ENCODE data around the gene IGSF9. TPM values are rescaled to one million over a fixed set of nuclear protein-coding genes. Genes with fewer than 3 reads are reported as not detected.

The IGSF9 gene
- total and polyA plus RNA-seq, 2 experiments from 2014 or later, result 0.13 TPM; not detected in 1

DNA sequence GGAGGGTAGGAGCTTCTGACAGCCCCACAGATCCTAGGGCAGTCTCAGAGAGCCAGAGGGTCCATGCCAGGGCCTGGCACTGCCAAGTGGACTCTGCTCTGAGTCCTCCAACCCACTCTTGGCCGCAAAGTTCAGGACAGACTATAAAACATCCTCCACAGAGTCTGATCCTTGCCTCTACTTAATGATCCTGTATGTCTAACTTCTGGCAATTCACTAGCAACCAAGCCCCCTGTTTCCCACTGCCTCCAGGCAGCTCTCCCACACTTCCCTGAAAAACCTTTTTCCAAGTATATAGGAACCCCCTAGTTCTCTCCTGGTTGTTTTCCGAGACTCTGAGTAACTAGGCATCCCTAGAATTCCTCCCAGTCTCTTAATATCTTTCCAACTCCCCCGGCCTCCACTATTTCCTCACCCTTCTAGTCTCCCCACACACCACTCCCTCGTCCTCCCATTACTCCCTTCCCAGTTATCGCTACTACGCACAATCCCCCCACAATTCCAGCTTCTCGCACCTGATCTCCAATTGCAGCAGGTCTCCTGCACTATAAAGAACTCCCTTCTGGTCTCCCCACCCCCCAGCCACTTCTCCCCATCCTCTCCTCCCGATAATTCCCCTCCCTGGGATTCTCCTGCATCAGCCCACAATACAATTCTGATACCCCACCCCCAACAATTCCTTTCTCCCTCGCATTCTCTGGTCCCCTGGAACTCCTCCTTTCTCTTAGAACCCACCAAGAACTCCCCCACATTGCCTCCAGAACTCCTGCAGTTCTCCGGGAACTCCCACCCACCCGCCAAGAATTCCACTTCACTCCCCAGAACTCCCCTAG lies 574 bp downstream of the IGSF9 start:
- DNase-seq, result no peak
- Histone ChIP-seq H3K4me2 (ENCODE audit: unreplicated experiment) (peak overlapping the region; percentile 93), H3K9me2 (ENCODE audit: insufficient read depth) (no peaks in the 10 kb centered on the region), H3K27me3 (replicated peaks; ENCODE audit: insufficient read depth) (peaks cover 4% of the 10 kb centered on the region; the same call in 1 of the 2 replicates), H3K4me3 (peak overlapping the region; percentile 69), H3K4me1 (ENCODE audit: insufficient read depth) (no peaks in the 10 kb centered on the region), H3F3A (ENCODE audit: insufficient read depth) (no peaks in the 10 kb centered on the region), H3K9ac (no peak overlapping the region; the same call in 1 of the 2 replicates), H2AFZ (peak overlapping the region; percentile 71), H3K79me2 (ENCODE audit: insufficient read depth) (no peaks in the 10 kb centered on the region), H3K9me3 (ENCODE audit: low read depth) (no peaks in the 10 kb centered on the region), H3K36me3 (ENCODE audit: low read depth) (no peaks in the 10 kb centered on the region), H4K20me1 (ENCODE audit: insufficient read depth) (no peaks in the 10 kb centered on the region), H3K27ac (no peak overlapping the region)
- TF ChIP-seq EZH2phosphoT487 (IDR thresholded peaks at IDR 0.05; ENCODE audit: insufficient read depth, low read depth) (no peak), EZH2 (IDR thresholded peaks at IDR 0.05; ENCODE audit: insufficient read depth, poor library complexity, severe bottlenecking) (no peak)
- 30% methylated on average over 11 of the region's 11 CpGs for WGBS, 2 experiments (ENCODE audit: low coverage in 1 of 2, low lambda C conversion rate in 2 of 2, missing lambda C conversion rate in 2 of 2)
- in situ Hi-C loops (cut with MboI), result no loop called here

GRCh38 chr1:159943908-159944622 lies 1.3 kb downstream of the IGSF9 start:
- Histone ChIP-seq H3K36me3 (ENCODE audit: low read depth) (no peaks in the 10 kb centered on the region), H3K27me3 (replicated peaks; ENCODE audit: insufficient read depth) (peaks cover 4% of the 10 kb centered on the region; the same call in 1 of the 2 replicates), H3K4me2 (ENCODE audit: unreplicated experiment) (no peak overlapping the region), H3K4me3 (no peak overlapping the region), H3K79me2 (ENCODE audit: insufficient read depth) (no peaks in the 10 kb centered on the region), H3F3A (ENCODE audit: insufficient read depth) (no peaks in the 10 kb centered on the region), H3K27ac (no peak overlapping the region), H4K20me1 (ENCODE audit: insufficient read depth) (no peaks in the 10 kb centered on the region), H3K4me1 (ENCODE audit: insufficient read depth) (no peaks in the 10 kb centered on the region), H3K9me3 (ENCODE audit: low read depth) (no peaks in the 10 kb centered on the region), H3K9me2 (ENCODE audit: insufficient read depth) (no peaks in the 10 kb centered on the region), H3K9ac (no peak overlapping the region), H2AFZ (no peak overlapping the region)
- DNase-seq, result no peak
- in situ Hi-C loops (cut with MboI), result no loop called here
- WGBS, 2 experiments (ENCODE audit: low coverage in 1 of 2, low lambda C conversion rate in 2 of 2, missing lambda C conversion rate in 2 of 2), result 77% methylated on average over 9 of the region's 9 CpGs
- TF ChIP-seq EZH2 (IDR thresholded peaks at IDR 0.05; ENCODE audit: insufficient read depth, poor library complexity, severe bottlenecking) (no peak), EZH2phosphoT487 (IDR thresholded peaks at IDR 0.05; ENCODE audit: insufficient read depth, low read depth) (no peak)

DNA sequence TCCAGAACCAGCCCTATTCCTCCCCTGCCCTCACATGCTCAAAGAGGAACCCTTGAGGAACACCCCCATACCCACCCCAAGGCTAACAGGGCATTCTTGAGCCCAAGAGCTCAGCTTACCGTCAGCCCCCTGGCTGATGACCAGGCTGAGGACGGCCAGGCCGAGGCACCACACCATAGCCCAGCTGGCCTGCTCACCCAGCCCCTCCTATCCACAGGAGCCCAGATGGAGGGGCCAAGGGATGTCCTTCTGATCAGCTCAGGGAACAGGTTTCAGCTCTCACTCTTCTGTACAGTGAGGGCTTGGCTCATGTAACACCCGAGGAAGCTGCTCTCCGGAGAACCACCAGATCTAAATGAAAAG lies 2.2 kb downstream of the IGSF9 start:
- TF ChIP-seq EZH2phosphoT487 (IDR thresholded peaks at IDR 0.05; ENCODE audit: insufficient read depth, low read depth) (no peak), EZH2 (IDR thresholded peaks at IDR 0.05; ENCODE audit: insufficient read depth, poor library complexity, severe bottlenecking) (no peak)
- Histone ChIP-seq H3K4me2 (ENCODE audit: unreplicated experiment) (no peak overlapping the region), H3K27me3 (replicated peaks; ENCODE audit: insufficient read depth) (peaks cover 4% of the 10 kb centered on the region; the same call in 1 of the 2 replicates), H3K9ac (no peak overlapping the region), H3K27ac (no peak overlapping the region), H3K9me3 (ENCODE audit: low read depth) (no peaks in the 10 kb centered on the region), H4K20me1 (ENCODE audit: insufficient read depth) (no peaks in the 10 kb centered on the region), H3K4me3 (no peak overlapping the region), H3K4me1 (ENCODE audit: insufficient read depth) (no peaks in the 10 kb centered on the region), H2AFZ (no peak overlapping the region), H3K79me2 (ENCODE audit: insufficient read depth) (no peaks in the 10 kb centered on the region), H3F3A (ENCODE audit: insufficient read depth) (no peaks in the 10 kb centered on the region), H3K9me2 (ENCODE audit: insufficient read depth) (no peaks in the 10 kb centered on the region), H3K36me3 (ENCODE audit: low read depth) (no peaks in the 10 kb centered on the region)
- DNase-seq, result no peak
- in situ Hi-C loops (cut with MboI), result no loop called here
- 66 to 71% methylated on average over 5 of the region's 5 CpGs for WGBS, 2 experiments (ENCODE audit: low coverage in 1 of 2, low lambda C conversion rate in 2 of 2, missing lambda C conversion rate in 2 of 2)

GRCh38 chr1:159942632-159943277 lies 2.7 kb downstream of the IGSF9 start:
- no peaks in the 10 kb centered on the region for H3K4me1 ChIP-seq (ENCODE audit: insufficient read depth)
- TF ChIP-seq EZH2 (IDR thresholded peaks at IDR 0.05; ENCODE audit: insufficient read depth, poor library complexity, severe bottlenecking) (no peak), EZH2phosphoT487 (IDR thresholded peaks at IDR 0.05; ENCODE audit: insufficient read depth, low read depth) (no peak)
- no peaks in the 10 kb centered on the region for H4K20me1 ChIP-seq (ENCODE audit: insufficient read depth)
- no peaks in the 10 kb centered on the region for H3K36me3 ChIP-seq (ENCODE audit: low read depth)
- H3K9me2 ChIP-seq (ENCODE audit: insufficient read depth), result no peaks in the 10 kb centered on the region
- in situ Hi-C loops (cut with MboI), result no loop called here
- no peak overlapping the region for H3K27ac ChIP-seq
- no peaks in the 10 kb centered on the region for H3K79me2 ChIP-seq (ENCODE audit: insufficient read depth)
- no peak for DNase-seq
- peaks cover 4% of the 10 kb centered on the region; the same call in 1 of the 2 replicates for H3K27me3 ChIP-seq (replicated peaks; ENCODE audit: insufficient read depth)
- no peak overlapping the region for H2AFZ ChIP-seq
- 61 to 69% methylated on average over 11 to 15 of the region's 15 CpGs for WGBS, 2 experiments (ENCODE audit: low coverage in 1 of 2, low lambda C conversion rate in 2 of 2, missing lambda C conversion rate in 2 of 2)
- no peak overlapping the region for H3K4me2 ChIP-seq (ENCODE audit: unreplicated experiment)
- H3K9me3 ChIP-seq (ENCODE audit: low read depth), result no peaks in the 10 kb centered on the region
- H3F3A ChIP-seq (ENCODE audit: insufficient read depth), result no peaks in the 10 kb centered on the region
- H3K4me3 ChIP-seq, result no peak overlapping the region
- no peak overlapping the region for H3K9ac ChIP-seq
